ENCODE results near the gene TBX2. TPM values are rescaled to one million over a fixed set of nuclear protein-coding genes. Genes with fewer than 3 reads are reported as not detected.
"Not testable (repeated sequence)": the region's sequence is repeated elsewhere in the genome, so short reads cannot be mapped to it uniquely, and the experiment has no call there.

Gene TBX2
- 10.9 TPM for polyA plus RNA-seq (ENCODE audit: insufficient read length)

DNA sequence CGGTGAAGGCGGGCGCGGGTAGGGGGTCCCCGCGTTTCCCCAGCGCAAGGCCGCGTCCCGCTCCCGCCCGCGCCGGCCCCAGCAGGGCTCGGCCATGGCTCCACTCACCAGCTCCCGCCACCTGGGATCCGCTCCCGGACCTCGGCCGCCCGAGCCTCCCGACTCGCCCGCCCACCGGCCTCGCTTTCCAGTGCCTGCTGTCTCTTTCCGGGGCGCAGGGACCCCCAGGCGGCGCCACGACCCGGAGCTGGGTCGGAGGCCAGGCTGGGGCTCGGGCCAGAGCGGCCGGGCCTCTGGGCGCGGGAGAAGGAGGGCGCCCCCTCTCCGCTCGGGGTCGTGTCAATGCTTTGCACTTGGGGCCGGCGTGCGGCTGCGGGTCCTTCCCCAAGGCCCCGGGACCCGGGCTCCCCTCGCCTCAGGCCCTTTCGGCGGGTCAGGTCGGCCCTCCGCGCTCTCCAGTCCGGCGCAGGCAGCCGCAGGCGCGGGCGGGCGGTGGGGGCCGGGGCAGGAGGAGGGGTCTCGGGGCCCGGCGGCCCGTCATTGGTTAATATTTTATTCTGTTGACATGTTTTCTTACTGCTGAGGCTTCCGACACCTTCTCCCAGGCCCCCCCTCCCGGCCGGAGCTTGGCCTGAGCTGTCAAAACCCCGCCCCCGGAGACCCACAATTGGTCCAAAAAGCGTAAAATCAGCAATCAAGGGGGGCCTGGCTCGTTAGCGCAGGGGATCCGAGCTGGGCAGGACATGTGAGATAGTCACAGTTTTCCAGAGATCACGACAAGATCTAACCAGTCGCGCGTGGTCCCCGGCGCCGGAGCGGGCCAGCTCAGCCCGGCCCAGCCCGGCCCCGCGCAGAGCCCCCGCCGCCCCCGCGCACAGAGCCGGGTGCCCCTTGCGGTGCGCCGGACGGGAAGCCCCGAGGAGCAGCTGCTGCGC is at the start of gene TBX2:
TBX2 (plus strand) TSS at position 713 of the 935 bp plus-strand sequence. CDS start 334 bp downstream, outside the sequence.
- DNase-seq (ENCODE audit: low read depth) = no peak

GRCh38 chr17:61351745-61352407 is 47.8 kb upstream of the TBX2 start:
- DNase-seq (ENCODE audit: low read depth) = no peak

DNA sequence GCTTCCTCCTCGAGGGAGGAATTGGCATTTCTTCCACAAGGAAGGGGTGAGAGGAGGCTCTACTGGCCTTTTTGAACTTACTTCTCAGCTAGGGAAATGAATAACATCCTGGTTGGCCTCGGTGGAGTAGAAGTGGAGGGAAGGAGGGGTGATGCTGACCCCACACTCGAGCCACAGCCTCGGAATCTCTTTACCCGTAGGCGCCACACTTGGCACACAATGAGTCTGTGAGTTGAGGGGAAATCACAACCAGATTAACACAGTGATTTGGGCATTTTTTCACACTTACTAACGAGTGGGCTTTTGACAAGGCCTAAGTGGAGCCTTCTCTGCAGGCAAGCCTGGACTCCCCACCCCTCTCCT is 47.3 kb upstream of the TBX2 start:
- DNase-seq (ENCODE audit: low read depth) = no peak

GRCh38 chr17:61352781-61353491 is 46.7 kb upstream of the TBX2 start:
- no peak for DNase-seq (ENCODE audit: low read depth)

DNA sequence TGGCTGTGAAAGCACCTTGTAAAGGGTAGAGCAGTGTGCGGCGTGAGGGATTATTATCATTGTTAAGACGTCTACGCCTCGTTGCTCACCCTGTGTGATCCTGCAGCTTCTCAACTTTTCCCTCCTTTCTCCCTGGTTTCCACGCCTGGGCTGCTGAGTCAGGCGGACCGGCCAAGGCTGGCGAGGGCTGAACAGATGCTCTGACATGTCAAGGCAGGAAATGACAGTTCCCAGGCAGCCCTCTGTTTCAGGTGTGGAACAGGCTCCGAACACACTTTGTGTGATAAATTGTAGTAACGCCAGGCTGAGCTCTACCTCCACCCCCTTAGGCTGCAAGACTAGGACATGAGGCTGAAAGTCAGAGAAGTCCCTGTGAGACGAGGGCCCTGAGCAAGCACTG is 46.0 kb upstream of the TBX2 start:
- DNase-seq (ENCODE audit: low read depth) = no peak

DNA sequence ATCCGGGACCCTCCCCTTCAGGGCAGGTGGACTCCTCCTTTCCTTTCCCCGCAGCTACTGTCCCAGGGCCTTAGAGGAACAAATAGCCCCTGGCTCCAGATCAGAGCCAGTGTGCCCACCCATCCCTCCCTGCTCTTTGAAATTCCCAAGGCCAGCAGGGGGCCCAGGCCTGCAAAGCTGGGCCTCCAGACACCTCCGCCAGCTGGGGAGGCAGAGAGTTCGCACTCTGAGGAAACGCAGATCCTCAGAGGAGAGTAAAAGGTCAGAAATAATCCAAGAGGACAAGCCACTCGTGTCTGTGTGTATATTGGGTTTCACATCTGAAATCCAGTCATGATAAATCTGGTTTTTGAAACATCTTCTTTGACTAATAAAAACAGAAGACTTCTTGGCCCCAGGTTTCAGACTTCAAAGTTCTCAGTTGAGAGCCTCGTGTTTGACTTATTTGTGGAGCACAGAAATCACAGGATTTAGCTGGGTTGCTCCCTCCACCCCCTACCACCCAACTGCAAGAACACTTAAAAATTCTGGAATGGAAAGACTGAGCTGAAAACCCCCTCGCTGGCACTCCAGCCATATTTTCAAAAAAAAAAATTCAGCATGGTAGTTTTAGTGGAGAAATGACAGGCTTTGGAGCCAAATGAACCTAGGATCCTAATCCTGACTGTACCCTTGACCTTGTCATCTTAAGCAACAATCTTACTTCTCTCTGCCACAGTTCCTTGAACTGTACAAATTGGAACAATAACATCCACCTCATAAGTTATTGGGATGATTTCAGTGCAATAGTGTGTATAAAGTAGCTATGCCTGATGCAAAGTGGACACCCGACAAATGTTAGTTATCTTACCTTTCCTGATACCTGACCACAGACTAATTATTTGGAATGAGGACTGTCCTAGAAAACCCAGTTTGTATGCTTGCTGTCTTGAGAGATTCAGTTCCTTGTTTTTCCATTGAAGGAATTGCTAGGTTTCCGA is 44.5 kb upstream of the TBX2 start:
- DNase-seq (ENCODE audit: low read depth) = no peak

DNA sequence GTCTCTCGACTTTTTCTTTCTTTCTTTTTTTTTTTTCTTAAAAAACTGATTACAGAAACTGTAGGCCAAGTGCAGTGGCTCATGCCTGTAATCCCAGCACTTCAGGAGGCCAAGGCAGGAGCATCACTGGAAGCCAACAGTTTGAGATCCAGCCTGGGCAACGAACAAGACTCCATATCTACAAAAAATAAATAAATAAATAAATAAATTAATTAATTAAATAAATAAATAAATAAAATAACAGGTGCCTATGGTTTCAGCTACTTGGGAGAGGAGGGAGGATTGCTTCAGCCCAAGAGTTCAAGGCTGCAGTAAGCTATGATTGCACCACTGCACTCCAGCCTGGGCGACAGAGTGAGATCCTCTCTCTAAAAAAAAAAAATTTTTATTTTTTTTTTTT is 42.6 kb upstream of the TBX2 start:
- not testable (repeated sequence) for DNase-seq (ENCODE audit: low read depth)

GRCh38 chr17:61359513-61359912 is 40.1 kb upstream of the TBX2 start:
- not testable (repeated sequence) for DNase-seq (ENCODE audit: low read depth)

- no peak for DNase-seq (ENCODE audit: low read depth)
These were observed 39.2 kb upstream of the TBX2 start for GRCh38 chr17:61360318-61360943.

GRCh38 chr17:61361084-61361483 is 38.6 kb upstream of the TBX2 start:
- no peak for DNase-seq (ENCODE audit: low read depth)

GRCh38 chr17:61362396-61362795 is 37.2 kb upstream of the TBX2 start:
- DNase-seq (ENCODE audit: low read depth) = no peak

DNA sequence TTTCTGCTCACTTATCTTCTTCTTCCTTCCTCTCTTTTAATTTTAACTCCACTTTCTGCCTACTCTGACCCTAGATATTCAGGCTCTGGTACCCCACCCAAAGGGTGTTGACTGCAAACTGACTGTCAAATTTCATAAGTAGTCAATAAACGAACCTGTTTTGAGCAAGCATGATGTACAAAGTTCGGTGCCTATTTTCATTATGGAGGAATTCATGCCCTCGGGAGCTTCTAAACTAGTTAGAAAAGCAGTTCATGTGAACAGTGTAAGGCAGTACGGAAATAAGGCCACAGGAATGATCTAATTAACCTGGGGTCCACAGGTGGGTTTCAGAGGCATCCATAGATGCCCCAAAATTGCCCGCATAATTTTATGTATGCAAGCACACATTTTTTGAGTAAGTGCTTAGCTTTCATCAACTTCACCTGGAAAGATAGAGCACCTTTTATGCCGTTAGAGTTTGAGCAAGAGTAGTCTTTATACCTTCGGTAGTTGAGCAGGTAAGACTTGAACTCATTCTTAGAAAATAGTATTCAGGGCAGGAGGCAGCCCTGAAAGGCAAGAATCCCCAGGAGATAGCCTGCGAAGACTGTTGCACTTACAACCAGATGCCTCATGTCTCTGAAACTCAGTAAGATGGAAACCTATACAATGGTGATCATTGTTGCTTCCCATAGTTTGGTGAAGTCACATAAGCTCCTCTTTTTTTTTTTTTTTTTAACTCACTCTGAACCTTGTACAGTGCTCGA is 36.6 kb upstream of the TBX2 start:
- no peak for DNase-seq (ENCODE audit: low read depth)

DNA sequence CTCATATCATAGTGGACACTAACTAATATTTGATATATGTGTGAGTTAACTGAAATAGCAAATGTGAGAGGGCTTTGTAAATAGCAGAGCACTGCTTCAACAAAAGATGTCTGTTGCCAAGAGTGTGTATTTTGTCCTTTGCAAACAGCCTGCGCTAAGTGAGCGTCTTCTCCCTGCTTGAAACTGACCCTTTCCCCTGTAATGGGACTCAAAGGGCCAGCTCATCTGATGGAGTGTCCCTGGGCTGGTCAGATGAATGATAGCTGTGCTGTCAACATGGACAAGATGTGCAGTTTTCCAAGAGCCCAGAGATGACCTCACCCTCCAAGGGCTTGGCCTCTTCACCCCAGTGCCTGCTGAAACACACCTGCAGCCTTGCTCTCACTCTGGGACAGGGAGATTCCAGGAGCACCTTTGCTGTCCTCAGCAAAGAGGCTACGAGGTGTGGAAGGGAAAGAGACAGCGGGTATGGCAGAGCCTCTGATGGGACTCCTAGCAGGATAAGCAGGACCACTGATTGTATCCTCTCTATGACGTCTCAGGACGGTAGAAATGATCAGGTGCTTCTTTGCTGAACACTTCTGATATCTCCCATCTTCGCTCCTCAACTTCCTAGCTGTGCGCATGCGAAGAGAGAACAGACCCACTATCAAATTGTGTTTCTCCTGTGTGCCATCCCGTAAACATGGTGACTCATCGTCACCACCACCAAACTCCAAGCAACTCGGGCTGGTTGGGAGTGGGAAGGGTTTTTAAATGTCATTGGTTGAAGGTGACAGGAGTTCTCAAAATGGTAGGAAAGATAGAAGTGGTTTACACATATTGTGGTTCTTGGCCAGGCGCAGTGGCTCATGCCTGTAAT is 35.8 kb upstream of the TBX2 start:
- no peak for DNase-seq (ENCODE audit: low read depth)

DNA sequence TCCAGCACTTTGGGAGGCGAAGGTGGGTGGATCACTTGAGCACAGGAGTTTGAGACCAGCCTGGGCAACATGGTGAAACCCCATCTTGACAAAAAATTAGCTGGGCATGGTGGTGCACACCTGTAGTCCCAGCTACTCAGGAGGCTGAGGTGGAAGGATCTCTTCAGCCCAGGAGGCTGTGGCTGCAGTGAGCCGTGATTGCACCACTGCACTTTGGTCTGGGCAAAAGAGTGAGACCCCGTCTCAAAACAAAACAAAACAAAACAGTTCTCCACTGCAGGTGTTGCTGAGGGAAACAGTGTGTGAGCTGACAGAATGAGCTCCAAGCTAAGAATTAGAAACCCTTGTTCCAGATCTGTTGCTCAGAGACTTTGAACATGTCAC is 35.2 kb upstream of the TBX2 start:
- no peak for DNase-seq (ENCODE audit: low read depth)

- no peak for DNase-seq (ENCODE audit: low read depth)
These were observed 33.4 kb upstream of the TBX2 start for GRCh38 chr17:61366076-61366714.

DNA sequence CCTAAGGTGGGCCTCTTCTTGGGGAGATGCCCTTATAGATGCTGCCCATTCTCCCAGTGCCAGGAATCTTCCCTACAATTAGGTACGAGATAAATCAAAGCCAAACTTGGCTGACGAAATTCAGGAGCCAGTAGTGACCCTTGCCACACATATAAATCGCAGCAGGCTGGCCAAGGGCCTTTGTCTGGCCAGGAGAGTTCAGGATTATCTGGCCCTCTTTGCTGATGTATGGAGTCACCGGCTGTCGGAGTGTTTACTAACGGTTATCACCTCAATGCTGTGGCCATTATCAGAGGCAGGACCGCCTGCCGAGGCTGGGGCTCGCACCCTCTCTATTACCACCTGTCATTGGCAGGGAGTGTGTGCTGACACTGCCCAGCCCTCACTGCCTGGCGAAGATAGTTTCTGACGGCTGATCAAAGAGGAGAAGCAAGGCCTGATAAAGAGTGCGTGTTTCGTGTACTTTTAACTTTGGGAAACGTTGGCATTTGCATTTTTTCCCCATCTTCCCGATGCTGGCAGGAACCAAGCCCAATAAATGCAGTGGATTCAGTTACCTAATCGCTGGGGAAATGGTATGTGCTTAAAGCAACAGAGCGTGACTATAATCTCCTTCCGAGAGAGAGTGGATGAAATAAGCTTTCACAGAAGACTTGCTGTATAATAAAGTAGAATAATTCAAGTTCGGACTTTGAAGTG is 32.8 kb upstream of the TBX2 start:
- DNase-seq (ENCODE audit: low read depth) = no peak

GRCh38 chr17:61368049-61368831 is 31.4 kb upstream of the TBX2 start:
- DNase-seq (ENCODE audit: low read depth) = no peak
